Measurements from ENCODE around the gene CYBC1. TPM values are rescaled to one million over a fixed set of nuclear protein-coding genes. Genes with fewer than 3 reads are reported as not detected.

Gene CYBC1
- total RNA-seq, 1 experiment from 2014 or later = 174 TPM

GRCh38 chr17:82463925-82464566, 13.5 kb upstream of the CYBC1 start:
- POLR2A ChIA-PET = interaction anchor here (0.6 kb wide), 1 partner anchor 1641 kb away, joined by 12 read pairs; no protein-coding TSS in a partner anchor

GRCh38 chr17:82463391-82463790, 12.8 kb upstream of the CYBC1 start:
- BruUV-seq (replicated peaks) = no TSS peak
- Histone ChIP-seq H3K4me1 (ENCODE audit: control insufficient read depth, insufficient read depth, low read length) (peaks cover 6% of the 10 kb centered on the region; the same call in 1 of the 2 replicates), H3K9me3 (ENCODE audit: control insufficient read depth, insufficient read depth, low read depth, low read length) (no peaks in the 10 kb centered on the region), H3K27ac (ENCODE audit: low read length) (no peak overlapping the region), H3K4me3 (ENCODE audit: low read depth in 2 of 2, low read length in 2 of 2) (no peak overlapping the region), H3K36me3 (ENCODE audit: control insufficient read depth, insufficient read depth, low read length) (peaks cover 4% of the 10 kb centered on the region), H3K27me3 (ENCODE audit: control insufficient read depth, insufficient read depth, low read length) (no peaks in the 10 kb centered on the region)
- ChIA-PET POLR2A (interaction anchor here (0.6 kb wide), 1 partner anchor 1640 kb away, joined by 12 read pairs; no protein-coding TSS in a partner anchor), CTCF (no interaction called here)
- TF ChIP-seq SIN3A (IDR thresholded peaks at IDR 0.05; ENCODE audit: borderline replicate concordance, insufficient read depth, low read depth, low read length) (no peak), TCF7L2 (IDR thresholded peaks at IDR 0.05; ENCODE audit: low read depth, low read length) (no peak), POLR2AphosphoS5 (IDR thresholded peaks at IDR 0.05; ENCODE audit: low read depth, low read length) (no peak), CTCF (IDR thresholded peaks at IDR 0.05) (no peak), REST (IDR thresholded peaks at IDR 0.05; ENCODE audit: insufficient read depth in 1 of 2, low read depth in 2 of 2, low read length in 1 of 2) (no peak)
- in situ Hi-C loops (cut with HindIII; ENCODE audit: low pct_unique_long_range_greater_than_20kb, low sequenced_read_pairs) (no loop called here), intact Hi-C loops (cut with micrococcal nuclease; ENCODE audit: unreplicated experiment) (no loop called here)
- no peak for ATAC-seq
- no peak for DNase-seq (ENCODE audit: low read depth, low spot score)

More at GRCh38 chr17:82463925-82464566, 13.5 kb upstream of the CYBC1 start:
- Histone ChIP-seq H3K27me3 (ENCODE audit: control insufficient read depth, insufficient read depth, low read length) (no peaks in the 10 kb centered on the region), H3K4me3 (ENCODE audit: low read depth in 2 of 2, low read length in 2 of 2) (no peak overlapping the region), H3K4me1 (ENCODE audit: control insufficient read depth, insufficient read depth, low read length) (peaks cover 6% of the 10 kb centered on the region; the same call in 1 of the 2 replicates), H3K27ac (ENCODE audit: low read length) (no peak overlapping the region), H3K9me3 (ENCODE audit: control insufficient read depth, insufficient read depth, low read depth, low read length) (no peaks in the 10 kb centered on the region), H3K36me3 (ENCODE audit: control insufficient read depth, insufficient read depth, low read length) (peaks cover 4% of the 10 kb centered on the region)
- DNase-seq (ENCODE audit: low read depth, low spot score) (no peak), ATAC-seq (no peak)
- CTCF ChIA-PET = no interaction called here
- in situ Hi-C loops (cut with HindIII; ENCODE audit: low pct_unique_long_range_greater_than_20kb, low sequenced_read_pairs) (no loop called here), intact Hi-C loops (cut with micrococcal nuclease; ENCODE audit: unreplicated experiment) (no loop called here)
- BruUV-seq (replicated peaks) = no TSS peak
- TF ChIP-seq POLR2AphosphoS5 (IDR thresholded peaks at IDR 0.05; ENCODE audit: low read depth, low read length) = no peak
- TF ChIP-seq REST (IDR thresholded peaks at IDR 0.05; ENCODE audit: insufficient read depth in 1 of 2, low read depth in 2 of 2, low read length in 1 of 2) = no peak
- TF ChIP-seq SIN3A (IDR thresholded peaks at IDR 0.05; ENCODE audit: borderline replicate concordance, insufficient read depth, low read depth, low read length) = no peak
- TF ChIP-seq TCF7L2 (IDR thresholded peaks at IDR 0.05; ENCODE audit: low read depth, low read length) = no peak
- TF ChIP-seq CTCF (IDR thresholded peaks at IDR 0.05) = no peak

All from Panc1 (cell line).